SK-N-SH treated with all-trans-retinoic acid at 6 μM for 48 hours (cell line): ENCODE data around the gene WDR87.

ENCODE experiments used
- ARNTL ChIP-seq: fragments of 450-650 bp; formaldehyde crosslinking; IDR thresholded peaks from 2 replicates; pipeline ENCODE4 v1.5.0; 2020; ENCODE audit warnings: low read depth, mild to moderate bottlenecking, moderate library complexity, borderline replicate concordance
- BACH2 ChIP-seq: fragments of 250-450 bp; sonication (Bioruptor Pico); IDR thresholded peaks from 2 replicates; pipeline ENCODE4 v1.9.0; 2021; ENCODE audit warnings: mild to moderate bottlenecking, borderline replicate concordance
- CREB5 ChIP-seq: fragments of 250-450 bp; sonication (Bioruptor Pico); IDR thresholded peaks from 2 replicates; pipeline ENCODE4 v1.5.1; 2020; ENCODE audit warnings: low read depth, mild to moderate bottlenecking, moderate library complexity
- OSR1 ChIP-seq: fragments of 250-450 bp; sonication (Bioruptor Pico); IDR thresholded peaks from 2 replicates; pipeline ENCODE4 v1.8.0; 2022; ENCODE audit warnings: moderate library complexity, mild to moderate bottlenecking, inconsistent platforms
- PATZ1 ChIP-seq: fragments of 250-450 bp; sonication (Bioruptor Pico); IDR thresholded peaks from 2 replicates; pipeline ENCODE4 v1.8.0; 2020; ENCODE audit warnings: mild to moderate bottlenecking, moderate library complexity, borderline replicate concordance
- RARB ChIP-seq: fragments of 250-450 bp; sonication (Bioruptor Pico); IDR thresholded peaks from 2 replicates; pipeline ENCODE4 v1.8.0; 2021; ENCODE audit warnings: mild to moderate bottlenecking, moderate library complexity
- SNAI2 ChIP-seq: fragments of 250-450 bp; sonication (Bioruptor Pico); IDR thresholded peaks from 2 replicates; pipeline ENCODE4 v1.5.0; 2020; ENCODE audit warnings: mild to moderate bottlenecking, moderate library complexity
- TSHZ2 ChIP-seq: fragments of 250-450 bp; sonication (Bioruptor Pico); IDR thresholded peaks from 2 replicates; pipeline ENCODE4 v1.5.0; 2020; ENCODE audit warnings: mild to moderate bottlenecking, moderate library complexity
- ZFP3 ChIP-seq: fragments of 250-450 bp; sonication (Bioruptor Pico); IDR thresholded peaks from 2 replicates; pipeline ENCODE4 v1.5.0; 2020; ENCODE audit warnings: mild to moderate bottlenecking, moderate library complexity
- ZFP30 ChIP-seq: fragments of 450-650 bp; formaldehyde crosslinking; IDR thresholded peaks from 2 replicates; pipeline ENCODE4 v1.5.0; 2022; ENCODE audit warnings: mild to moderate bottlenecking, moderate library complexity

GRCh38 chr19:37943480-37943879 lies 37.1 kb upstream of the WDR87 start:
- TF ChIP-seq OSR1 (CRISPR knock-in tag) (no peak), SNAI2 (CRISPR knock-in tag) (no peak), PATZ1 (no peak), ZFP30 (CRISPR knock-in tag) (no peak), RARB (CRISPR knock-in tag) (no peak), ARNTL (CRISPR knock-in tag) (no peak), ZFP3 (CRISPR knock-in tag) (no peak), TSHZ2 (CRISPR knock-in tag) (no peak), BACH2 (CRISPR knock-in tag) (no peak), CREB5 (CRISPR knock-in tag) (no peak)
